Hepatocyte (in vitro differentiated cells): ENCODE measurements around the gene TFDP1.

Experiments used
- CTCF ChIP-seq: fragments of 200-600 bp; sonication (generic); IDR thresholded peaks from 2 replicates; pipeline ENCODE4 v1.5.1; 2016; ENCODE audit warnings: antibody characterized with exemption, mild to moderate bottlenecking; ENCODE audit not compliant: poor library complexity
- EZH2phosphoT487 ChIP-seq: fragments of 200-600 bp; sonication (generic); IDR thresholded peaks from one replicate; pipeline ENCODE4 v1.6.1; 2018; ENCODE audit warnings: antibody characterized with exemption, mild to moderate bottlenecking, low read depth, moderate library complexity; ENCODE audit not compliant: unreplicated experiment, severe bottlenecking

- no peak for TF ChIP-seq CTCF
- TF ChIP-seq EZH2phosphoT487: no peak
Observed at GRCh38 chr13:113539176-113539575, 45.4 kb upstream of the TFDP1 start.
